Mononuclear cell (primary cell): ENCODE data around the gene RUBCN. TPM values are rescaled to one million over a fixed set of nuclear protein-coding genes. Genes with fewer than 3 reads are reported as not detected.
A peak's percentile ranks its signal among the peaks of the same experiment; 100 is the strongest.
"Not testable (repeated sequence)": the region's sequence is repeated elsewhere in the genome, so short reads cannot be mapped to it uniquely, and the experiment has no call there.

Source experiments
- H3K27me3 ChIP-seq: 2 replicates; pipeline ENCODE4 v1.6.0; 2011; ENCODE audit warnings: low read length, control low read depth; ENCODE audit not compliant: insufficient read depth
- H3K4me1 ChIP-seq: 2 replicates; pipeline ENCODE4 v1.5.1; 2011; ENCODE audit warnings: mild to moderate bottlenecking, low read length, control low read depth; ENCODE audit not compliant: insufficient read depth
- H3K4me3 ChIP-seq: 2 replicates; pipeline ENCODE4 v1.5.1; 2011; ENCODE audit warnings: mild to moderate bottlenecking, low read length, moderate library complexity
- H3K9me3 ChIP-seq: 2 replicates; pipeline ENCODE4 v1.5.1; 2011; ENCODE audit warnings: low read depth, mild to moderate bottlenecking, control low read depth, low read length
- total RNA-seq: library from RNA; depleted of rRNA; stranded (reverse); fragments of >200 nt; gene quantifications from one replicate; pipeline ENCODE4 v1.2.3, GENCODE V29; 2012

Gene RUBCN
- total RNA-seq, 1 donor, result 36.7 TPM

DNA sequence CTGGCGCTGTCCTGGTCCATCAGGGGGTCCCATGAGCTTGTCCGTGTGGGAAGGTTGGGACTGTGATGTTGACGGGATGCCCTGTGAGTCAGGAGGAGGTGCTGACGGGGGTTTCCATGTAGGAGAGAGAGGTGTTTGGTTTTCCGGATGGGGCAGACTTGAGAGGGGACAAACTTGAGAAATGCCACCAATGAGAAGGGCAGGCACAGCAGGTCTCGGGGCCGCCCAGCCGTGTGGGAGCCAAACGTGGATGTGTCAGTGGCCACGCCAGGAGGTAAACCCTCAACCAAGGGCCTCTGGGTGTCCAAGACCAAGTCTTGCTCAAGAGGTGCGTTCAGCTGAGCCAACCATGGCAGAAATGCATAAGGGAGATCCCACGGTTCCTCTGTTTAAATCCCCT is 105.9 kb downstream of the RUBCN start:
- H3K9me3 ChIP-seq, result not testable (repeated sequence)

DNA sequence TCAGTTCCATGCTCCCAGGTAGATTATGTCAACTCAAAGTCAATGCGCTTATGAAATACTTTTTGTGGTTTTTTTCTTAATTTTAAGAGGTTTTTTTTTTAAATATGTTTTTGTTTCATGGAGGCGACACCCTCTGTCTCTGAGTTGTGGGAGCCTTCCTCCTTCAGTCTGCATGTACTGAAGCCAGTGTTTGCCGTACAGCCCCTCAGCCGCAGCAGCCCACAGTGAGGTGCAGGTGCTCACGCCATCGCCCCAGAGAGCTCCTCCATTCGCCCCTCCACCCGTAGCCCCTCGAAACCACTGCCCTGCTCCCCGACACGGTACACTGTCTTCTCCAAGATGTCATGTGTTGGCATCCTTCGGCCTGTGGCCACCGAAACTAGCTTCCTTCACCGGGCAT is 107.4 kb downstream of the RUBCN start:
- H3K27me3 ChIP-seq, H3K9me3 ChIP-seq, H3K4me1 ChIP-seq, H3K4me3 ChIP-seq: not testable (repeated sequence)

More for the DNA sequence above, 105.9 kb downstream of the RUBCN start:
- H3K4me3 ChIP-seq, H3K27me3 ChIP-seq, H3K4me1 ChIP-seq: not testable (repeated sequence)

DNA sequence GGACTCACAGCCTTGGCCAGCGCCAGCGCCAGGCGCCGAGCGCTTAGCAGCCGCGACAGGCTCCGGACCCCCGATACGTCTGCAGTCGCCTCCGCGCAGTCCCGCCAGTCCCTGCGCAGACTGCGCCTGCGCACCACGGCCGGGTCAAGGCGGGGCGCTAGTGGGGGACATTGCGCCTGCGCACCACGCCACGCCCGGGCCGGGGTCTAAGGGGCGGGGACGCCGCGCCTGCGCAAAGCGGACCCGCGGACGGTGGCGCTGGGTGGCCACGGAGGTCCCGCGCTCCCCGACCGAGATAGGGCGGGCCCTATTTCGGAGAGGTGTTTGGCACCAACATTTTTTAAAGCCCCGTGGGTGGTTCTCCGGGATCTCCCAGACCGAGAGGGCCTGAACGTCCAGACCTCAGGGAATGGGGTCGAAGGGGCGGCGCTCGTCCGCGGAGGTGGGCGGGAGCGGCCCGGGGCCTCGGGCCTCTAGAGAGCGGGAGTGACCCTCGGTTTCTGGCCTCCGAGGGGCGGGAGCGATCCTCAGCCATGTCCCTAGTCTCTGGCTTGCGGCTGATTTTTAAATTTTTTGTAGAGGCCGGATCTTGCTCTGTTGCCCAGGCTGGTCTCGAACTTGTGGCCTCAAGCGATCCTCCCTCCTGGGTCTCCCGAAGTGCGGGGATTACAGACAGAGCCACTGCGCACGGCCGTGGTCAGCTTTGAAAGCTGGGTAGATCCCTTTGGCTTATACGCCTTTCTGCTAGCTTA is 108.8 kb downstream of the RUBCN start:
- not testable (repeated sequence) for H3K9me3 ChIP-seq, H3K27me3 ChIP-seq, H3K4me1 ChIP-seq
- H3K4me3 ChIP-seq, result peak overlapping the region; percentile 48

DNA sequence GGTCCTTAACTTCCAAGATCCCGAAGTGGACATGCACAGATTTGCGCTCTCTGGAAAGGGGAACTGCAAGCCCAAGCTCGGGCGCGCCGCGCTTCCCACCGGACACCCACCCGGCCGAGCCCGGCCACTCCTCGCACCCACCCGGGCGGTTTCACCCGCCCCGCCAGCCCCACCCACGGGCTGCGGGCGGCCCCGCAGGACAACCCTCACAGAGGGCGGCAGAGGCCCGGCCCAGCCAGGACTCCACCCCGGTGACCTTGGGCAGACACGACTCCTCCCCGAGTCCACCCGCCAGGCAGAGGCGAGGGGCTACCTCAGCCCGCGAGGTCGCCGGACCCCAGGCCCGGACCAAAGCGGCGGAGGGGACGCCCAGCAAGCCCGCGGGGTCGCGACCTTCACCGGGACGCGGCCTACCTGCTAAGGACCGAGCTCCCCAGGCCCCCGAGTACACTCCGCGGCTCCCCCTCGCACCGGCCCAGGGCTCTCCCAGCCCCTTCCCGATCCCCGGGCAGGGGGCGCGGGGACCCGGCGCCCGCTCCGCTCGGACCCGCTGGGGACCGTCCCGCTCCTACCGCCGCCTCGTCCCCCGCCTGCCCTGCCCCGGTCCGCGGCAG is 109.4 kb downstream of the RUBCN start:
- peak overlapping the region; percentile 48 for H3K4me3 ChIP-seq
- H3K9me3 ChIP-seq, H3K4me1 ChIP-seq, H3K27me3 ChIP-seq: not testable (repeated sequence)

DNA sequence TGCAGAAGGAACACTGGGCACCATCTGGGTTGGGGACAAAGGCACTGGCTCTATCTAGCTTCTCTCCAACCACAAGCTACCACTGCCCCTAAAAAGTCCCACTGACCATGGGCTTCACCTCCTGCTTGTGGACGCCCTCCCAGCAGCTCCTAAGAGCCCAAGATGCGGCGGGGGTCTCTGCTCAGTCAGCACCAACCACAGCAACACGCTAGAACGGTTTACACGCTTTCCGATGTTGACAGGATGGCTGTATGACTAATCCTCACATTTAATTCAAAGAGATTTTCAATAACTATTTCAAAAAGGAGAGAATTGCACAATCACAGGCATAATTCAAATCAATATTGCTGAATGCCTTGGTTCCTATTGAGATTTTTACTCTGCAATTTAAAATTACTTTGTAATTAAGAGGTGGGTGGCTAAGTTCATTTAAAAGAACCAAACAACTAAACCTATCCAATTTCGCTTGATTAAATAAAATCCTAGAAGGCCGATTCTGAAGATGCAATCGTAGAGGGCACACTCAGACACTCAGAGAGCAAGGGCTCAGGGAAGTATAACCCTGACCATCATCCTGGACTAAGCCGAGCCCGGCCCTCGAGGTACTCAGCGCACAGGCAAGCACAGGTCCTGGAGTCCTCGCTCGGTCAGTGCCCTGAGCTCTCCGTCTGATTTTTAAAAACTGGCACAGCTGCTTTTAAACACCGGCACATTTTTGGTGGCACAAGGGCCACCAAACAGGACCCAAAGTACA is 110.1 kb downstream of the RUBCN start:
- not testable (repeated sequence) for H3K9me3 ChIP-seq, H3K27me3 ChIP-seq, H3K4me1 ChIP-seq
- H3K4me3 ChIP-seq, result peak overlapping the region; percentile 28

DNA sequence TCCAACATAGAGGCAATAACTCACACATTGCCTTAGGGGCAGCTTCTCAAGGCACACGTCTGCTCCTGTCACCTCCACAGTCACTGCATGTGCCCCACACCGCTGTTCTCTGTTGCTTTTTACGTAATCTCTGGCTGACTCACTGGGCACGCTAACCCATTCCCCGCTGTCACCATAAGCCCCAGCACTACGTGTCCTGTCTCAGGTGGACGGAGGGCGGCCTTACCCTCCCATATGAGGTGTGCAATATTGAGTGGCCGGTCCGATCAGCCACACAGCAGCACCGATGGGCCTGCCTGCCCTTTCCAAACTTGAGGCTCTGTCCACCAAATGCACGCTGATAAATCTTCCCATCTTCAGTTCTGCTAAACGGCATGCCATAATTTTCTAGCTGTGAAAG is 115.2 kb downstream of the RUBCN start:
- not testable (repeated sequence) for H3K4me1 ChIP-seq, H3K9me3 ChIP-seq, H3K4me3 ChIP-seq, H3K27me3 ChIP-seq

Other genes starting within 250 kb of the RUBCN start
- 8.9 TPM for gene BDH1, start 180.9 kb downstream of the RUBCN start, total RNA-seq
- gene FYTTD1, start 13.0 kb upstream of the RUBCN start, total RNA-seq, result 60.2 TPM
- 51.3 TPM for gene LRCH3, start 54.4 kb upstream of the RUBCN start, total RNA-seq
- gene RPL35A, start 213.3 kb upstream of the RUBCN start, total RNA-seq, result 997 TPM
- gene LMLN, start 223.3 kb upstream of the RUBCN start, total RNA-seq, result 3.4 TPM